ENCODE data around the gene SLC47A2.

- no peak for TF ChIP-seq POLR2AphosphoS5 (IDR thresholded peaks at IDR 0.05; ENCODE audit: low read depth)
- no peak for TF ChIP-seq CTCF (IDR thresholded peaks at IDR 0.05; ENCODE audit: insufficient read depth, low read length)
Observed at GRCh38 chr17:19720210-19720475, 3.8 kb upstream of the SLC47A2 start.
